AG10803 (cell line): Measurements from ENCODE around the gene COL20A1.

Source experiments
- DNase-seq: peaks from one replicate; pipeline ENCODE4 v3.0.0; 2010; ENCODE audit warnings: low read depth
- H3K4me3 ChIP-seq: 2 replicates; pipeline ENCODE4 v1.5.1; 2011; ENCODE audit warnings: mild to moderate bottlenecking, low read length, control low read depth
- TF ChIP-seq, protein P1 (sequence below): conservative IDR thresholded peaks from 2 replicates; pipeline ENCODE4 v1.5.1; 2011; ENCODE audit warnings: mild to moderate bottlenecking, low read length, control low read depth, inconsistent platforms

The COL20A1 gene

DNA sequence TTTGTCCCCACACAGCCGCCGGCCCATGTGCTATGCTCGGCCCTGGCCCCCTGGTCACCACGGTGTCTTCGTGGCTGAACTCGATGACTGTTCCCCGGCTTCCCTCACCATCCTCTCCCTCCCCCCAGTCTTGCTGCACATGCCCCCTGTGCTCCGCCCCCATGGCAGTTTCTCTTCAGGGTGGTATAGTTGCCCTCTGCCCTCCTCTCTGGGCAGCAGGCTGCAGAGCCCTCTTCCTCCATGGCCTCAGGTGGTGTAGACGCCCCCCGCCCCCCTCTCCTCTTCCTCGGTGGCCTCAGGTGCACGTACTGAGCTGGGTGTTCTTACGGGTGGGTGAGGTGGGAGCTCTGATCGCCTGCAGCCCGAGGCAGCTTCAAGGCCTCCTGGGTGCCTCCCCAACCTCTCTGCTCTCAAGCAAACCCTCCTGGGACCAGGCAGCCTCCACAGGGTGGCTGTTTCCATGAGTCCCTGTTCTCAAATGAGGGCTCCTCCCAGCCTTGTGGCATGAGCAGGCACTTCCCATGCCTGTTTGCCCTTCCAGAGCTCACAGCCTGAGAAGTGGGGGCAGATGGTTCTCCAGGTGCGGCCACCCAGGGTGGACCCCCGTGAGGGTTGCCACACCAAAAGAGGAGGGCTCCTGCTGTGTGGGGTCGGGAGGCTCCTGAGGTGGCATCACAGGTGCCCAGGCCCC, 24.8 kb downstream of the COL20A1 start:
- TF ChIP-seq, protein P1, sequence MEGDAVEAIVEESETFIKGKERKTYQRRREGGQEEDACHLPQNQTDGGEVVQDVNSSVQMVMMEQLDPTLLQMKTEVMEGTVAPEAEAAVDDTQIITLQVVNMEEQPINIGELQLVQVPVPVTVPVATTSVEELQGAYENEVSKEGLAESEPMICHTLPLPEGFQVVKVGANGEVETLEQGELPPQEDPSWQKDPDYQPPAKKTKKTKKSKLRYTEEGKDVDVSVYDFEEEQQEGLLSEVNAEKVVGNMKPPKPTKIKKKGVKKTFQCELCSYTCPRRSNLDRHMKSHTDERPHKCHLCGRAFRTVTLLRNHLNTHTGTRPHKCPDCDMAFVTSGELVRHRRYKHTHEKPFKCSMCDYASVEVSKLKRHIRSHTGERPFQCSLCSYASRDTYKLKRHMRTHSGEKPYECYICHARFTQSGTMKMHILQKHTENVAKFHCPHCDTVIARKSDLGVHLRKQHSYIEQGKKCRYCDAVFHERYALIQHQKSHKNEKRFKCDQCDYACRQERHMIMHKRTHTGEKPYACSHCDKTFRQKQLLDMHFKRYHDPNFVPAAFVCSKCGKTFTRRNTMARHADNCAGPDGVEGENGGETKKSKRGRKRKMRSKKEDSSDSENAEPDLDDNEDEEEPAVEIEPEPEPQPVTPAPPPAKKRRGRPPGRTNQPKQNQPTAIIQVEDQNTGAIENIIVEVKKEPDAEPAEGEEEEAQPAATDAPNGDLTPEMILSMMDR: no peak
- DNase-seq: no peak
- no peak overlapping the region for H3K4me3 ChIP-seq

DNA sequence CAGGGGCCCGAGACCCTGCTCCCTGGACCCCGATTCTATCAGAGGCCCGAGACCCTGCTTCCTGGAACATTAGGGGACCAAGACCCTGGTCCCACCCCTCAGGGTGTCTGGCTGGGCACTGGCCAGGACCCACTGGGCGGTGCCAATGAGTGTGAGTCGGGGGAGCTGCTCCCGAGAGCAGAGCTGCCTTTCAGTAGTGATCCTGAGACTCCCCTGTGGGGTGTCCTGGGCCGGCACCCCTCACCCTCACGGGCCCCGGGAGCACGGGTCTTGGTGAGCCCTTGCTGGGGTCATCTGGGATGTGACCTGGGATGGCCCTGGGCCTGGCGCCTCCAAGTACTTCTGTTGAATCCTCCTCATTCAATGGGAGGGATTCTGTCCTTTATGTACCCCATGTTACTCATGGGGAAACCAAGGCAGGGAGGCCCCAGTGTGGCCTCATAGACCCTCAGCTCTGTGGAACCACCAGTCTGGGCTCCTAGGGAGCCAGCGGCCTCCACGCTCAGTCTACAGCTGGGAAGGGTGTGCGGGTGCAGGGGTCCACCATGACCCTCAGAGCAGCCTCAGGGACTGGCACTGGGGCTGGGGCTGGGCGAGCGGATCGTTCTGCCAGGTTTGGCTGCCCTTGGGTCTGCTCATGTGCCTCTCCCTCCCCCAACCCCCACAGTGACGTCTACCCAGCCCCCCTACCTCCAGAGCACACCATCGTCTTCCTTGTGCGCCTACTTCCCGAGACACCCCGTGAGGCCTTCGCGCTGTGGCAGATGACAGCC, 25.6 kb downstream of the COL20A1 start:
- H3K4me3 ChIP-seq: no peak overlapping the region
- no peak for DNase-seq
- TF ChIP-seq, protein P1: no peak

DNA sequence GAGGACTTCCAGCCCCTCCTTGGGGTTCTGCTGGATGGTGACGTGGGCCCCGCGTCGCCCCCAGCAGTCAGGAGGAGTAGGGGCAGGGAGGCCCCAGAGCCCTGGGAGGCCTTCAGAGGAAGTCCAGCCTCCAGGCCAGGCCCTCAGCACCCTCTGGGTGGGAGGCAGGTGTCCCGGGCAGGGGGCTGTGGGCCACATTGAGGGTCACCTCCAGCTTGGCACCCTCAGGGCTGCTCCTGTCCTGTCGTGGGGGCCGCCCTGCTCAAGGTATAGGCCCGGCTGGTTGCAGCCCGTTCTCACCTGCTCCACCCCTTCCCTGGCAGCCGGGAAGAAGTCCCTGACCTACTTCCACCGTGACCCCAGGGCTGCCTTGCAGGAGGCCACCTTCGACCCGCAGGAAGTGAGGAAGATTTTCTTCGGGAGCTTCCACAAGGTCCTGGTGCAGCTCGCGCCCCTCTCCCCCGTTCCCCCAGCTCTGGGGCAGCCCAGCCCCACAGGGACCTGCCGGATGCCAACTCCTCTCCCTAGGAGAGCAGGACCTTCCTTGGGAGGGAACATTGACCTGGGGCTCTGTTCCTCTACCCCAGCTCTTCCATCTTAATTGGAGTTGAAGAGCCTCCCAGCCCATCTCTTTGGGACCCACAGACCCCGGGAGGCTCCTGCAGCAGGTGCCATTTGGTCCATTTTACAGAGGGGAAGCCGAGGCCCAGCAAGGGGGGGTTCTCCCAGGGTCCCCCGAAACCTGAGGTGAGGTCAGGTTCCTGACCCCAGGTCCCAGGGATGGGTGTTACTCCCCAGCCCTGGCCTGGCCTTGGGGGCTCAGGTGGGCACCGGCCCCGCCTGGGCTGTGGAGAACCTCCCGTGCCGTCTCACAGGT, 26.4 kb downstream of the COL20A1 start:
- no peak overlapping the region for H3K4me3 ChIP-seq
- TF ChIP-seq, protein P1: no peak
- no peak for DNase-seq

GRCh38 chr20:63320041-63320511, 27.1 kb downstream of the COL20A1 start:
- H3K4me3 ChIP-seq: no peak overlapping the region
- TF ChIP-seq, protein P1: no peak
- no peak for DNase-seq

- TF ChIP-seq, protein P1: no peak
- no peak overlapping the region for H3K4me3 ChIP-seq
- DNase-seq: no peak
Measured at GRCh38 chr20:63320616-63321147, 27.7 kb downstream of the COL20A1 start.

GRCh38 chr20:63321148-63321831, 28.3 kb downstream of the COL20A1 start:
- H3K4me3 ChIP-seq: no peak overlapping the region
- TF ChIP-seq, protein P1: no peak
- DNase-seq: peak; percentile 35
